HuH-7 (cell line): ENCODE results near the gene RALGAPA1.

Source experiments
- DNase-seq: peaks from one replicate; pipeline ENCODE4 v3.0.0; 2011; ENCODE audit warnings: low spot score

RALGAPA1 gene

GRCh38 chr14:35535483-35536112 lies 273.5 kb downstream of the RALGAPA1 start:
- no peak for DNase-seq

GRCh38 chr14:35534873-35535482 lies 274.1 kb downstream of the RALGAPA1 start:
- peak; percentile 54 for DNase-seq

GRCh38 chr14:35534208-35534872 lies 274.8 kb downstream of the RALGAPA1 start:
- DNase-seq, result no peak

- peak; percentile 71 for DNase-seq
Measured at GRCh38 chr14:35533357-35534207, 275.5 kb downstream of the RALGAPA1 start, which contains the start of gene INSM2. Gene INSM2 (plus strand): TSS chr14:35534164. CDS start chr14:35534253, 89 bp downstream.

GRCh38 chr14:35532783-35533356 lies 276.2 kb downstream of the RALGAPA1 start:
- peak; percentile 1 for DNase-seq

- no peak for DNase-seq
Measured at GRCh38 chr14:35531960-35532747, 276.9 kb downstream of the RALGAPA1 start.

GRCh38 chr14:35526962-35527361 lies 282.1 kb downstream of the RALGAPA1 start:
- DNase-seq, result no peak

- DNase-seq, result no peak
Measured at GRCh38 chr14:35525695-35526094, 283.4 kb downstream of the RALGAPA1 start.

- no peak for DNase-seq
Measured at GRCh38 chr14:35519986-35520385, 289.1 kb downstream of the RALGAPA1 start.

GRCh38 chr14:35515916-35516315 lies 293.2 kb downstream of the RALGAPA1 start:
- no peak for DNase-seq

GRCh38 chr14:35512765-35513164 lies 296.3 kb downstream of the RALGAPA1 start:
- DNase-seq, result no peak

GRCh38 chr14:35509846-35510245 lies 299.2 kb downstream of the RALGAPA1 start:
- DNase-seq, result no peak

- no peak for DNase-seq
Measured at GRCh38 chr14:35506927-35507326, 302.2 kb downstream of the RALGAPA1 start.

- no peak for DNase-seq
Measured at GRCh38 chr14:35506461-35506860, 302.6 kb downstream of the RALGAPA1 start.

- peak; percentile 23 for DNase-seq
Measured at GRCh38 chr14:35504260-35504659, 304.8 kb downstream of the RALGAPA1 start.

GRCh38 chr14:35503646-35504045 lies 305.4 kb downstream of the RALGAPA1 start:
- DNase-seq, result no peak

GRCh38 chr14:35499180-35499579 lies 309.9 kb downstream of the RALGAPA1 start:
- DNase-seq, result no peak

GRCh38 chr14:35495278-35495677 lies 313.8 kb downstream of the RALGAPA1 start:
- no peak for DNase-seq

GRCh38 chr14:35492569-35493014 lies 316.5 kb downstream of the RALGAPA1 start:
- no peak for DNase-seq
